Sigmoid colon (tissue), 7 donors: Measurements from ENCODE around the gene TAMALIN. TPM values are rescaled to one million over a fixed set of nuclear protein-coding genes. Genes with fewer than 3 reads are reported as not detected.

Source experiments
- DNase-seq: peaks from one replicate; pipeline ENCODE4 v3.0.0-alpha.2; 2019
- H3K27ac ChIP-seq, 4 donors: fragments of 200-600 bp; sonication (generic); one replicate each; pipeline ENCODE4 v1.5.1; 2016 to 2019; ENCODE audit warnings: mild to moderate bottlenecking in 1 of 4
- H3K27me3 ChIP-seq, 3 donors: fragments of 200-600 bp; sonication (generic); one replicate each; pipeline ENCODE4 v1.5.1; 2019; ENCODE audit warnings: mild to moderate bottlenecking in 1 of 3
- H3K36me3 ChIP-seq, 4 donors: fragments of 200-600 bp; sonication (generic); one replicate each; pipeline ENCODE4 v1.5.1; 2016 to 2019
- H3K4me1 ChIP-seq, 4 donors: fragments of 200-600 bp; sonication (generic); one replicate each; pipeline ENCODE4 v1.5.1; 2017 to 2019
- H3K4me3 ChIP-seq, 4 donors: fragments of 200-600 bp; sonication (generic); one replicate each; pipeline ENCODE4 v1.5.1; 2017 to 2019; ENCODE audit warnings: mild to moderate bottlenecking in 2 of 4, moderate library complexity in 1 of 4
- H3K9me3 ChIP-seq, 4 donors: fragments of 200-600 bp in 3 of 4; sonication (generic) in 3 of 4; one replicate each; pipeline versions ENCODE4 v1.5.1 to v1.6.1; 2013 to 2019
- CTCF ChIP-seq, 4 experiments: fragments of 450-650 bp in 3 of 4; fragments of 200-600 bp in 1 of 4; IDR thresholded peaks; one replicate each; pipeline ENCODE4 v1.5.1; 2016 to 2019; ENCODE audit warnings: antibody characterized with exemption in 4 of 4, mild to moderate bottlenecking in 3 of 4, moderate library complexity in 2 of 4
- EP300 ChIP-seq, 4 donors: sonication (generic); formaldehyde crosslinking; IDR thresholded peaks; one replicate each; pipeline ENCODE4 v1.6.1; 2017; ENCODE audit warnings: antibody characterized with exemption in 4 of 4
- POLR2A ChIP-seq, 2 donors: fragments of 450-650 bp; IDR thresholded peaks; one replicate each; pipeline ENCODE4 v1.6.1; 2016; ENCODE audit warnings: antibody characterized with exemption in 2 of 2, mild to moderate bottlenecking in 2 of 2, moderate library complexity in 2 of 2
- POLR2AphosphoS5 ChIP-seq, 4 donors: sonication (generic); formaldehyde crosslinking; IDR thresholded peaks; one replicate each; pipeline ENCODE4 v1.6.1; 2017; ENCODE audit warnings: antibody characterized with exemption in 4 of 4
- WGBS, 2 donors: extraction: QIAGEN DNeasy Blood & Tissue Kit; methylation state at CpG; one replicate each; pipeline ENCODE4 v1.1.7; 2013; 5-methylcytosine and 5-hydroxymethylcytosine counted together
- intact Hi-C: fragments of 100-400 bp; cut with DNase I; formaldehyde crosslinking; loops from one replicate; pipeline ENCODE4 v1.15.1; 2023
- polyA plus RNA-seq, 3 donors: library from polyadenylated mRNA; stranded (reverse); fragments of 200-250 nt; gene quantifications; one replicate each; pipeline ENCODE4 v1.2.3, GENCODE V29; 2013
- total RNA-seq, 4 donors: library from RNA; depleted of rRNA; stranded (reverse); fragments of >200 nt; gene quantifications; one replicate each; pipeline ENCODE4 v1.1.0, GENCODE V29; 2016
- donor health status: healthy with polysubstance abuse.
- donor health status: Bipolar disorder and iron deficiency.
- donor health status: healthy.

TAMALIN gene
- total and polyA plus RNA-seq, 7 donors = 4.2 to 17.0 (median 9.4) TPM

- H3K27me3 ChIP-seq = peaks cover 12 to 43% (median 37%) of the 10 kb centered on the region in 3 donors
- peak overlapping the region; percentile 74 to 85 (median 82) for H3K27ac ChIP-seq
- H3K4me1 ChIP-seq = peaks cover 0 to 45% (median 35%) of the 10 kb centered on the region in 4 donors
- WGBS, 2 donors = 51 to 66% methylated on average over 5 of the region's 5 CpGs
- H3K36me3 ChIP-seq = no peaks in the 10 kb centered on the region
- H3K9me3 ChIP-seq = no peaks in the 10 kb centered on the region
- no peak for TF ChIP-seq POLR2AphosphoS5 (IDR thresholded peaks at IDR 0.05)
- no peak for TF ChIP-seq CTCF (IDR thresholded peaks at IDR 0.05)
- TF ChIP-seq POLR2A (IDR thresholded peaks at IDR 0.05) = no peak
- TF ChIP-seq EP300 (IDR thresholded peaks at IDR 0.05) = no peak
- H3K4me3 ChIP-seq = peak overlapping the region; percentile 59 to 72 (median 64)
- intact Hi-C loops = no loop called here
- DNase-seq = no peak
Measured at GRCh38 chr12:52007982-52008510, 1.3 kb downstream of the TAMALIN start.

- Histone ChIP-seq H3K4me1 (peaks cover 0 to 42% (median 35%) of the 10 kb centered on the region in 4 donors), H3K9me3 (no peaks in the 10 kb centered on the region), H3K4me3 (peak overlapping the region in 2 of 4 donors; percentile 18 to 72), H3K36me3 (peaks cover 0 to 9% (median under 1%) of the 10 kb centered on the region in 4 donors), H3K27me3 (peaks cover 12 to 38% (median 36%) of the 10 kb centered on the region in 3 donors), H3K27ac (peak overlapping the region; percentile 74 to 85 (median 82))
- 78 to 85% methylated on average over 10 of the region's 10 CpGs for WGBS, 2 donors
- no peak for DNase-seq
- no peak for TF ChIP-seq EP300 (IDR thresholded peaks at IDR 0.05)
- TF ChIP-seq POLR2A (IDR thresholded peaks at IDR 0.05) = no peak
- no peak for TF ChIP-seq CTCF (IDR thresholded peaks at IDR 0.05)
- no peak for TF ChIP-seq POLR2AphosphoS5 (IDR thresholded peaks at IDR 0.05)
- intact Hi-C loops = no loop called here
Measured at GRCh38 chr12:52009081-52009751, 2.5 kb downstream of the TAMALIN start.

GRCh38 chr12:52010152-52010622 lies 3.4 kb downstream of the TAMALIN start:
- Histone ChIP-seq H3K9me3 (no peaks in the 10 kb centered on the region), H3K27ac (peak overlapping the region; percentile 74 to 85 (median 82)), H3K27me3 (peaks cover 12 to 29% (median 27%) of the 10 kb centered on the region in 3 donors), H3K36me3 (peaks cover 0 to 12% (median 2%) of the 10 kb centered on the region in 4 donors), H3K4me3 (peak overlapping the region in 3 of 4 donors; percentile 0 to 18 (median 4)), H3K4me1 (peaks cover 0 to 40% (median 35%) of the 10 kb centered on the region in 4 donors)
- intact Hi-C loops = no loop called here
- peak in 3 of 4 donors; percentile 17 to 84 (median 30) for TF ChIP-seq POLR2AphosphoS5 (IDR thresholded peaks at IDR 0.05)
- TF ChIP-seq POLR2A (IDR thresholded peaks at IDR 0.05) = no peak
- 50 to 67% methylated on average over 11 of the region's 11 CpGs for WGBS, 2 donors
- peak; percentile 94 for DNase-seq

- peak overlapping the region; percentile 74 to 85 (median 82) for H3K27ac ChIP-seq
- TF ChIP-seq CTCF (IDR thresholded peaks at IDR 0.05) = no peak
- TF ChIP-seq POLR2A (IDR thresholded peaks at IDR 0.05) = no peak
- H3K4me3 ChIP-seq = peak overlapping the region in 1 of 4 donors; percentile 0
- H3K36me3 ChIP-seq = peaks cover 0 to 12% (median 2%) of the 10 kb centered on the region in 4 donors
- no peaks in the 10 kb centered on the region for H3K9me3 ChIP-seq
- H3K27me3 ChIP-seq = peaks cover 9 to 21% (median 19%) of the 10 kb centered on the region in 3 donors
- 67 to 77% methylated on average over 8 of the region's 8 CpGs for WGBS, 2 donors
- no peak for DNase-seq
- intact Hi-C loops = no loop called here
- peaks cover 0 to 40% (median 35%) of the 10 kb centered on the region in 4 donors for H3K4me1 ChIP-seq
Measured at GRCh38 chr12:52010692-52011601, 4.2 kb downstream of the TAMALIN start.
